Neural progenitor cell (in vitro differentiated cells): ENCODE results near the gene RNF212.

Experiments
- EZH2 ChIP-seq: fragments of 200-600 bp; sonication (generic); IDR thresholded peaks from 2 replicates; pipeline ENCODE4 v1.6.1; 2017; ENCODE audit warnings: antibody characterized with exemption, mild to moderate bottlenecking, moderate library complexity
- EZH2phosphoT487 ChIP-seq: fragments of 200-600 bp; sonication (generic); IDR thresholded peaks from 2 replicates; pipeline ENCODE4 v1.6.1; 2017; ENCODE audit warnings: antibody characterized with exemption
- TF ChIP-seq, protein P1 (sequence below): fragments of 200-600 bp; sonication (generic); IDR thresholded peaks from 2 replicates; pipeline ENCODE4 v1.5.1; 2017; ENCODE audit warnings: antibody characterized with exemption, mild to moderate bottlenecking

DNA sequence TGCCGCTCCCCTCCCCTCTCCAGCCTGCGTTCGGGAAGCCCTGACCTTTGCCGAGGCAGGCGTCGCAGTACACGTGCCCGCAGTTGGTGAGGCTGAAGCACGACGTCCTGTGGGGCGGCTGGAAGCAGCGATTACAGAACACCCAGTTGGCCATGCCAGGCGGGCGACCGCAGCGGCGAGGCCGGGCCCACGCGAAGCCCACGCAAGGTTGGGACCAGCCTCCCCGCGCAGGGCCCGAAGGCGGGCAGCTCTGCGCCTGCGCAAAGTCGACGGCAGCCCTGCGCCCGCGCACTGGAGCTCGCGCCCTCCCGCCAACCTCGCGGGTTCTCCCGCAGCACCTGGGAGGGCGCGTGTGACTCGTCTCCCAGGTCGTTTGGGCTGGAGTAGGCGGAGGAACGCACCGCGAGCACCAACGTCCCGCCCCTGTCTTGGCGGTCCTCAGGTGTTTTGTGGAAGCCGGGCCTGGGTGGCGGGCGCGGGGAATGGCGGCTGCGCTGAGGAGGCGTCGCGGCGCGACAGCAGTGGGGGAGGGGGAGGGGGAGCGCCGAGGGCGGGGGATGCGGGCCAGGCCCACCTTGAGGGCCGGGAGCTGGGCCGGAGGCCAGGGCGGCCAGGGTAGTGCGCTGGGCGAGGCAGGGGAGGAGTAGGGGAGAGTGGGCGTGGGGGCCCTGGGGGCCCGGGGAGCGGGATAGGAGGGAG is at the start of gene RNF212:
- TF ChIP-seq, protein P1, sequence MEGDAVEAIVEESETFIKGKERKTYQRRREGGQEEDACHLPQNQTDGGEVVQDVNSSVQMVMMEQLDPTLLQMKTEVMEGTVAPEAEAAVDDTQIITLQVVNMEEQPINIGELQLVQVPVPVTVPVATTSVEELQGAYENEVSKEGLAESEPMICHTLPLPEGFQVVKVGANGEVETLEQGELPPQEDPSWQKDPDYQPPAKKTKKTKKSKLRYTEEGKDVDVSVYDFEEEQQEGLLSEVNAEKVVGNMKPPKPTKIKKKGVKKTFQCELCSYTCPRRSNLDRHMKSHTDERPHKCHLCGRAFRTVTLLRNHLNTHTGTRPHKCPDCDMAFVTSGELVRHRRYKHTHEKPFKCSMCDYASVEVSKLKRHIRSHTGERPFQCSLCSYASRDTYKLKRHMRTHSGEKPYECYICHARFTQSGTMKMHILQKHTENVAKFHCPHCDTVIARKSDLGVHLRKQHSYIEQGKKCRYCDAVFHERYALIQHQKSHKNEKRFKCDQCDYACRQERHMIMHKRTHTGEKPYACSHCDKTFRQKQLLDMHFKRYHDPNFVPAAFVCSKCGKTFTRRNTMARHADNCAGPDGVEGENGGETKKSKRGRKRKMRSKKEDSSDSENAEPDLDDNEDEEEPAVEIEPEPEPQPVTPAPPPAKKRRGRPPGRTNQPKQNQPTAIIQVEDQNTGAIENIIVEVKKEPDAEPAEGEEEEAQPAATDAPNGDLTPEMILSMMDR, result no peak
- TF ChIP-seq EZH2 (peak; percentile 51), EZH2phosphoT487 (no peak)
